ENCODE results near the gene RAB14.

Gene RAB14

DNA sequence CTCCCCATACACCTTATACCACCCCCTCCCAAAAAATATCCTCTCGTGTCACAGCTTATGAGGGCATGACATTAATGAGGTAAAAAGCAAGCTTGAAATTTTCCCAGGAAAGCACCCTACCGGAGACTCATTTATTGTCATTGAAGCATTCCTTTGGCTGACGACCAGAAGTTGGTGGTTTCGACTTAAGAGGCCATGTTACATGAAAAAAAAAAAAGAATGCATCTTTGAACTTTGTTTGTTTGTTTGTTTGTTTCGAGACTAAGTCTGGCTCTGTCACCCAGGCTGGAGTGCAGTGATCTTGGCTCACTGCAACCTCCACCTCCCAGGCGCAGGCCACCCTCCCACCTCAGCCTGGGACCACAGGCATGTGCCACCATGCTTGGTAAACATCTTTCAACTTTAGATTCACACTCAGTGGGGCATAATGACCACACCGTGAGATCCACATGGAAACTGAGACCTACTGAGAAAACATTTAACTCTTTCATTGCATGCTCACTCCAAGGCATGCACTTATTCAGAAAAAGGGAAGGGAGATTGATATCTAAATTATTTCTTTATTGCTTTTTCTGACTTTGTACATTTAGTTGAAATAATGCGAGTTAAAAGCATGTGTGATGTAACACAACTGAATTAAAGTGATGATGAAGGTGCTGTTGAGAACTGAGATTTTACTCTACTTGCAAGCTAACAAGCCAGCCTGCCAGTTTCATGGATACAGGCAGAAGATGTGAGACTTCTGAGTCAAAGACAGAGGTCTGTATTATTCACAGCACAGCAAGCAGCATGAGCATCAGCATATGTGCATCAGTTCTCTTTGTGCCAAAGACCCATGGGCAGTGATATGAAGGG lies 5.1 kb upstream of the RAB14 start:
- ATAC-seq (peak; percentile 75), DNase-seq (ENCODE audit: low spot score in 2 of 2) (no peak)
- Mint-ChIP-seq H3K4me3 (peak overlapping the region; percentile 7), H3K36me3 (peaks cover 6% of the 10 kb centered on the region), H3K27ac (no peak overlapping the region), H3K4me1 (peaks cover 20% of the 10 kb centered on the region), H3K9me3 (no peaks in the 10 kb centered on the region)

DNA sequence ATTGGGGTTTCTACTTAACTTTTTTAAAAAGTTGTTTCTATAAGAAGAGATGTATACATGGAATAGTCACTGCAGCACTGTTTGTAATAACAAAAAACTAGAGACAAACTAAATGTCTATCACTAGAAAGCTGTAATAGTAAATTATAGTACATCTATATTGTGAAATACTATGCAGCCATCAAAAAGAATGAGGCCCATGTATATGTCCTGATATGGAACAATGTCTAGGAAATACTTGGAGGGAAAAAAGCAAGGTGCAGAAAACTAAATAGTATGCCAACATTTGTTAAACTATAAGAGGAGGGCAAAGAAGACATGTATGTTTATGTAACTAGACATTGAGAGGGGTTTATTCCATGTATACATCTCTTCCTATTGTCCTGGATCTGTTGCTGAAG lies 2.9 kb upstream of the RAB14 start:
- DNase-seq (ENCODE audit: low spot score in 2 of 2) (no peak), ATAC-seq (no peak)
- Mint-ChIP-seq H3K36me3 (peaks cover 21% of the 10 kb centered on the region), H3K27ac (no peak overlapping the region), H3K9me3 (no peaks in the 10 kb centered on the region), H3K4me3 (no peak overlapping the region), H3K4me1 (peaks cover 33% of the 10 kb centered on the region)

DNA sequence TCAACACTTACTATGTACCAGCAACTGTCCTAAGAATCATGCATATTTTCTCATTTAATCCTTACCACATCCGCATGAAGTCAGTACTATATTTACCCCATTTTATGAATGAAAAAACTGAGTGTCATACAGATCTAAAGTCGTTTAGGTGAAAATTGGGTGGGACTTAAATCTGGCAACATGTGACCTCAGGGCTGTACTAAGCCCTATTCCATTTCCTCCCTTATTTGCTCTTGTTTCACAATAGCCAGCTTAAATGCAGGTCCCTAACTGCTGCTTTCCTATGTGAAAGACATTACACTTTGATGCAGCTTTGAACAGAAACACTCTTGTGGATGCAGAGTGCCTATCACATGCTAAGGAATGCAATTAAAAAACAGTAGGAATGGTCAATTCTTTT lies 2.5 kb upstream of the RAB14 start:
- no peak for ATAC-seq
- peaks cover 37% of the 10 kb centered on the region for H3K4me1 Mint-ChIP-seq
- no peak overlapping the region for H3K27ac Mint-ChIP-seq
- H3K9me3 Mint-ChIP-seq, result no peaks in the 10 kb centered on the region
- no peak for DNase-seq (ENCODE audit: low spot score in 2 of 2)
- H3K36me3 Mint-ChIP-seq, result peaks cover 21% of the 10 kb centered on the region
- no peak overlapping the region for H3K4me3 Mint-ChIP-seq

DNA sequence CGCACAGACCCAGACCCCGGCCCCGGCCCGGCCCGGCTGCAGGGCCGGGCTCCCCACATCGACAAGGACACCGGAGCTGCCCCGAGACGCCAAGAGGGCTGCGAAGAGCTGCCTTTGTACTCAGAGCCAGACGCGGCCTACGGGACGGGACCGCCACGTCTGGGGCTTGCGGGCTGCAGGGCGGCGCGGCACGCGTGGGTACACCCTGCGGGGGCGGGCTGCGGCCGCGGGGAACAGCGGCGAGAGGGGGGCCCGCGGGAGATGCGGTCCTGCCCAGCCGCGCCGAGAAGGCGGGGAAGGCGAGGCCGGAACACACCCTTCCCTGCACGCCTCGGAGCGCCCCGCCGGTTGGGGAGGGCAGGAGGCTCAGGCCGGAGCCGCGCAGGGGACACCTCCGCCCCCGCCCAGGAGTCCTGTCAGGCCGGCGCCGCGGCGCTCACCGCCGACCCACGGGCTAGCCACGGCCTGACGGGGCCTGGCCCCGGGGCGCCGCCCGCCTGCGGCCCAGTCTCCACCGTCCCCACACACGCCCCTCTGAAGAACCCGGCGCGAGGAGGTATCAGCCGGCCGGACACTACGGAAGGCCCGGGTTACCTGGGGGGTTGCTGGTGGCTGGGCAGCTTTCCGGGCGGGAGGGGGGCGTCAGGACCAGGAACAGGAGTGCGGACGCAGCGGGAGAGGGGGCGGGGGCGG lies 478 bp downstream of the RAB14 start:
- peaks cover 27% of the 10 kb centered on the region for H3K36me3 Mint-ChIP-seq
- H3K4me1 Mint-ChIP-seq, result peaks cover 42% of the 10 kb centered on the region
- peak overlapping the region; percentile 93 for H3K27ac Mint-ChIP-seq
- DNase-seq (ENCODE audit: low spot score in 2 of 2) (peak in 1 of 2 donors; percentile 39), ATAC-seq (peak; percentile 48)
- H3K9me3 Mint-ChIP-seq, result no peaks in the 10 kb centered on the region
- peak overlapping the region; percentile 84 for H3K4me3 Mint-ChIP-seq

DNA sequence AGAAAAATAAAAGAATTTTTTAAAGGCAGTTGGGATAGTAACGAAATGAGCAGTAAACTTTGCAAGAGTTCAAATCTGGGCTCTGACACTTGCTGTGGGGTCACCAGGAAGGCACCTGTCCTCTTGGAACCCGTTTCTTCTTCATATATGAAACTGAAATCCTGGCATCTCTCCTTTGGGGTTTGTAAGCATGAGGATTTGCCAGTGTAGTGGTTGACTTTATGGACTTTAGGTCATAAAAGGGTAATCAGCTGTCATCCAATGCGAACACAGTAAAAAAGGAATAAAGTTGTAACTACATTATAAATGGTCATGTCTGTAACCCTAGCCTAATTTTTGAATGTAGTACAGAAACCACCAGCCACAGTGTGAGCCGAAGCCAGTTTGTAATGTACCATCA lies 1.3 kb downstream of the RAB14 start:
- Mint-ChIP-seq H3K36me3 (peaks cover 27% of the 10 kb centered on the region), H3K9me3 (no peaks in the 10 kb centered on the region), H3K4me1 (peaks cover 50% of the 10 kb centered on the region), H3K4me3 (peak overlapping the region; percentile 84), H3K27ac (peak overlapping the region; percentile 93)
- ATAC-seq (no peak), DNase-seq (ENCODE audit: low spot score in 2 of 2) (no peak)

DNA sequence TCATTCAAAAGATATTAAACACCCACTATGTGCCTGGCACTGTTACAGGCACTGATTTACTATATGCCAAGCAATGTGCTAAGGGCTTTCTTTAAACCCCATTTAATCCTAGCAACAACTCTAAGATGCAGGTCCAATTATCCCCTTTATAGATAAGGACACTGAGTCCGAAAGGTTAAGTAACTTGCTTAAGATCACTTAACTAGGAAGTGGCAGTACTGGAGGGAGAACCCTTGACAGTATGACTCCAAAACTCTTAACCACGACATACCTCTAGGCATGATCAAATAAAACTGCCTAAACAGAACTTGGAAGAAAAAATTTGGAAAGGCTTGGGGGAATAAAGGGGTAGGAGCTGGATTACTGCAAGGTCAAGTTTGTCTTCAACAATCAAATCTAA lies 1.7 kb downstream of the RAB14 start:
- peak overlapping the region; percentile 84 for H3K4me3 Mint-ChIP-seq
- H3K27ac Mint-ChIP-seq, result peak overlapping the region; percentile 93
- no peak for DNase-seq (ENCODE audit: low spot score in 2 of 2)
- no peak for ATAC-seq
- peaks cover 55% of the 10 kb centered on the region for H3K4me1 Mint-ChIP-seq
- no peaks in the 10 kb centered on the region for H3K9me3 Mint-ChIP-seq
- H3K36me3 Mint-ChIP-seq, result peaks cover 27% of the 10 kb centered on the region

DNA sequence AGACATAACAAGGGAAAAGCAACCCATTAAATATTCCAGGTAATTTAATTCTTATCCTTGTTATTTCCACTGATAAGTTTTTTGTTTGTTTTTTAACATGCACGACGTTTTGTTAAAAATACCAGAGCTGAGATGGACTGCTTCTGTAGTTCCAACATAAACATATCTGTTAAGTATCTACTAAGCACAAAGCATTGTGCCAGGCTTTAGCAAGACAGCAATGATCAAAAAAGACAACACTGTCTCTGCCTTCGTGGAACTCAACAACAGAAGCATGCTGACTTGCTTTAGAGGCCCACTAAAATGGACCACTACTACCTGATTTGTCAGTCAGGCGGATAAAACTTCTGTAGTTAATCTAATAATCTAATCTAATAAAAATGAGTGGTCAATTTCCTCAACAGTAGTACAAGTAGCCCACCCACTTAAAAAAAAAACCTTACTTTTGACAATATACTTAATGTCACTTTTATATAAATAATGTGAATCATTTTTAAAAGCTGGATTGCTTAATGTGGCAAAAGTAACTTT lies 3.1 kb downstream of the RAB14 start:
- DNase-seq (ENCODE audit: low spot score in 2 of 2) (no peak), ATAC-seq (no peak)
- Mint-ChIP-seq H3K9me3 (no peaks in the 10 kb centered on the region), H3K4me1 (peaks cover 63% of the 10 kb centered on the region), H3K4me3 (peak overlapping the region; percentile 84), H3K36me3 (peaks cover 27% of the 10 kb centered on the region), H3K27ac (no peak overlapping the region)

DNA sequence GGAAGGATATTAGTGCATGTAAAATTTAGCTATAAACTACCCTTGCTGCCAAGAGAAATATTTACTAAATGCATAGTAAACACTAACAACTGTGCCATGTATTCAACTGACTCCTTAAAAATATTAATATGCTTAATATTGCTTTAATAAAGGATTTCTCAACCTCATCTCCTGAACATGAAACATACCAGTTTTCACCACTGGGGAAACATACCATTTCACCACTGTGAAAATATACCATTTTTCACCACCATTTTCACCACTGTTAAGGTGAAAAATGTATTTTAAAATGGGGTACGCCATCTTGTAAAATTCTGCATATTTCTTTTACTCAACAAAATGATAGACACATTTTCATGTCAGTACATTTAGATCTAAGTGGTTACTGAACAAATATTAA lies 4.5 kb downstream of the RAB14 start:
- H3K9me3 Mint-ChIP-seq, result no peaks in the 10 kb centered on the region
- ATAC-seq (no peak), DNase-seq (ENCODE audit: low spot score in 2 of 2) (no peak)
- peak overlapping the region; percentile 60 for H3K27ac Mint-ChIP-seq
- peaks cover 31% of the 10 kb centered on the region for H3K36me3 Mint-ChIP-seq
- peak overlapping the region; percentile 31 for H3K4me3 Mint-ChIP-seq
- H3K4me1 Mint-ChIP-seq, result peaks cover 67% of the 10 kb centered on the region

DNA sequence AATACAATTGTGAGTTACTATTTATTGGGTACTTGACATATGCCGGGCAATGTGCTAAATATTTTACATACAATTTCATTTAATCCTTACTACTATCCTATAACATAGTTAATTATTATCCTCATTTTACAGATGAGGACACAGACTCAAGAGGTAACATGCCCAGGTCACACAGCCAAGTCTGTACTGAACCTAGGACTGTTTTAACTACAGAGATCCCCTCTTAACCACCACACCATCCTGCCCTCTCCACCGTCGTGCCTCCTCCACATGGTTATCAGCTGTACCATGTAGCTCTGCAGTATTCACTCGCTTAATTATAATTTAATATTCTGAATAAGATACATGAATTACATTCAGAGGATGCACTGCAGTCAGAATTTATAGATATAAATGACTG lies 5.3 kb downstream of the RAB14 start:
- Mint-ChIP-seq H3K9me3 (no peaks in the 10 kb centered on the region), H3K36me3 (peaks cover 31% of the 10 kb centered on the region), H3K27ac (peak overlapping the region; percentile 60), H3K4me3 (peak overlapping the region; percentile 31), H3K4me1 (peaks cover 71% of the 10 kb centered on the region)
- ATAC-seq (peak; percentile 48), DNase-seq (ENCODE audit: low spot score in 2 of 2) (no peak)

DNA sequence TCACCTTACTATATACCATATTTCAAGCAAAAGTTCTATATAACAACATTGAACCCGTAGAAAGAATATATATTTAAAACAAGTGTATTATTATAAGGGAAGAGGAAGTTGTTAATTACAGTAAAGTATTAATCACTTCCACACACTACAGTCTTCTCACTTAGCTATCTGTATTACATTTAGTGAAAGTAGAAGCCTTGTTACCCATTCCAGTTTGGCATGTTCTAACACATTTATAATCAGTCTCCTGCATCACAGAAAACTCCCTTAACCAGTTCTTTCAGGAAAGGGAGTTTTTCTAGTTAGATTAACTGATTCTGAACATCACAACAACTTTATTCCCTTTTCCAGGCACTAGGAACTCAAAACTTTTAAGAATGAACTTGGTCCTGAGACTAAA lies 6.9 kb downstream of the RAB14 start:
- Mint-ChIP-seq H3K4me1 (peaks cover 72% of the 10 kb centered on the region), H3K27ac (peak overlapping the region; percentile 23), H3K4me3 (peak overlapping the region; percentile 31), H3K36me3 (peaks cover 36% of the 10 kb centered on the region), H3K9me3 (no peaks in the 10 kb centered on the region)
- peak; percentile 53 for ATAC-seq
- no peak for DNase-seq (ENCODE audit: low spot score in 2 of 2)

DNA sequence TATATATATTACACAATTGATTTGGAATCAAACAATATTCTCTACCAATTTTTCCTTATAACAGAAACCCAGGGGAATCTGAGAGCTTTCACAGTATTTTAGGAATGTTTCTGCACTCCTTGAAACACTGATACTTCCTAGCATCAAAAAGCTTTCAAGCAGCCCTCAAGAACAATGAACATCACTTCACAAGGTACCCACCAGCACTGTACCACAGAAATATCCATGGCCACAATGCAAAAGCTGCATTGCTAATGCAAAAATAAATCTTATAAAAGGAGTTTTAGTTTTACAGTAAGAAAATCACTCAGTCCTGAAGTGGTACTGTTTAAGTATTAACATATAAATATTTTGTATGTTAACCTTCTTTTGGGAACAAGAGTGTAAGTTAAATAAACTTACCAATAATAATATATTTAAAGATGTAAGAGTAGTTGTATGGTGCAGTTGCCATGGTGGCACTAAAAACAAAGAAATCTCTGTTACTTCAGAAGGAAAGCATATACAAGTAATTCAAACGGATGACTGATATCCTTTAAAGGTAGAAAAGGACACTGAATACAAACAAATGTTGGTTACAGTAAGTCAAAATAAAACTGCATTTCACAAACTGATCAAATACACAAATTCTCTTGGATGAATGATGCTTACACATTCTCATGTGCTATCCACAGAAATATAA lies 8.6 kb downstream of the RAB14 start:
- no peak for DNase-seq (ENCODE audit: low spot score in 2 of 2)
- ATAC-seq, result peak; percentile 50
- H3K9me3 Mint-ChIP-seq, result no peaks in the 10 kb centered on the region
- no peak overlapping the region for H3K4me3 Mint-ChIP-seq
- peaks cover 62% of the 10 kb centered on the region for H3K4me1 Mint-ChIP-seq
- H3K36me3 Mint-ChIP-seq, result peaks cover 50% of the 10 kb centered on the region
- peak overlapping the region; percentile 27 for H3K27ac Mint-ChIP-seq

DNA sequence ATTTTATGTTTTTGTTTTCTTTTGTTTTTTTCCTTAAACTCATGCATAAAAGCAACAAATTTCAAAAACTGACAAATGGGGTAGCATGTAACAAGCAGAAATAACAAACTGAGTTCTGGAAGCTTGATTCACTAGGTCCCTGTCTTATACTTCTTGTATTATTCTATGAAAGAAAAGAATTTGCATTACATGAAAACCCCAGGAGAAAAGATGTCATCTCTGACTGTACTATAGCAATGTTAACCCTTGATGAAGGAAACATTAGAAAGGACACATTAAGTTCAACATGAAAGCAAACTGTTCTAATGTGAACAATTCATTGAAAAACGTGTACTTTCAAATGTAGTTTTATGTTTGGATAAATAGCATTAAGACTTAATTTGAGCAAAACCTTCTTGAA lies 9.2 kb downstream of the RAB14 start:
- Mint-ChIP-seq H3K9me3 (no peaks in the 10 kb centered on the region), H3K4me3 (no peak overlapping the region), H3K36me3 (peaks cover 56% of the 10 kb centered on the region), H3K27ac (no peak overlapping the region), H3K4me1 (peaks cover 62% of the 10 kb centered on the region)
- DNase-seq (ENCODE audit: low spot score in 2 of 2), result no peak
- ATAC-seq, result no peak

DNA sequence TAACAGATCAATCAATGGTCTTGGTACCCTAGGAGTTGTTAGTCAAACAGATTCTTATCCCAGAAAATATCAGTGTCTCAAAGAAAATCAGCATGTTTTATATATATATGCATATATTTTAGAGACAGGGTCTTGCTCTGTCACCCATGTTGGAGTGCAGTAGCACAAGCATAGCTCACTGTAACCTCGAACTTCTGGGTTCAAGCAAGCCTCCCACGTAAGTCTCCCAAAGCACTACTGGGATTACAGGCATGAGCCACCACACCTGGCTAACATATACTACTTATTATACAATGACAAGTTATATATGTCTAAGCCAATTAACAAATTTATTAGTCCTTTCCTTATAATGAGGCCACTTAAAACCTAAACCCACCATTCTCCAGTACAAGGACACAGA lies 10.4 kb downstream of the RAB14 start:
- Mint-ChIP-seq H3K27ac (peak overlapping the region; percentile 58), H3K4me1 (peaks cover 61% of the 10 kb centered on the region), H3K4me3 (no peak overlapping the region), H3K9me3 (no peaks in the 10 kb centered on the region), H3K36me3 (peaks cover 64% of the 10 kb centered on the region)
- ATAC-seq, result no peak
- DNase-seq (ENCODE audit: low spot score in 2 of 2), result no peak

DNA sequence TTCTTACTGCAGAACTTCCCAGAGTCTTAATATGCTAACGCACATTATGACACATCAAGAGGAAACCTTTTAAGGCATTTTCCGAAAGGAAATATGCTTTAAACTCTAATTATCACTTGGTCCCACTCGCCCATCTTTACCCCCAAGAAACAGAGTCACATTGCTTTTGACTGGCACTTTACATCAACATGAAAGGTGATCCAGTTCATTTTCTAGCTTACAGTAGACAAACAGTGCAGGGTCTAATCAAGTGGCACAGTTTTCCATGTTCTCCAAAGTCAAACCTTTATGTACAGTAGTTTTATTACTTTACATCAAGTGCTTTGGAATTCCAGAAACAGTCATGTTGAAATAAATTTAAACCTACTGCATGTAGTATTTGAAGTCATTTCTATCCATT lies 12.0 kb downstream of the RAB14 start:
- ATAC-seq (no peak), DNase-seq (ENCODE audit: low spot score in 2 of 2) (no peak)
- Mint-ChIP-seq H3K4me3 (no peak overlapping the region), H3K4me1 (peaks cover 63% of the 10 kb centered on the region), H3K27ac (peak overlapping the region; percentile 58), H3K36me3 (peaks cover 75% of the 10 kb centered on the region), H3K9me3 (no peaks in the 10 kb centered on the region)

DNA sequence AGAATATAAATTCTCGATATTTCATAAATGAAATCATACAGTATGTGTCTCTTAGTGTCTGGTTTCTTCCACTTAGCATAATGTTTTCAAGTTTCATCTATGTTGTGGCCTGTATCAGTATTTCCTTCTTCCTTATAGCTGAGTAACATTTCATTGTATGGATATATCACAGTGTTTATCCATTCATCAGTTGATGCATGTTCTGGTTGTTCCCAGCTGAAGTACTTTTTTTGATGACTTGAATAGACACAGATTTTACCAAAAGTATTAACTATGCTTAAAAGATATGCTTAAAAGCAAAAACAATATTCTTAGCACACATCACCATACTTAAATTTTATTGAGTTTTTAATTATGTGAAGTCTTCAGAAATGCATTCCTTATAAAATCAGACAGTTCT lies 12.7 kb downstream of the RAB14 start:
- Mint-ChIP-seq H3K4me3 (no peak overlapping the region), H3K36me3 (peaks cover 80% of the 10 kb centered on the region), H3K4me1 (peaks cover 64% of the 10 kb centered on the region), H3K9me3 (no peaks in the 10 kb centered on the region), H3K27ac (no peak overlapping the region)
- no peak for ATAC-seq
- DNase-seq (ENCODE audit: low spot score in 2 of 2), result no peak
